ENCODE results near the gene KCTD5.

DNA sequence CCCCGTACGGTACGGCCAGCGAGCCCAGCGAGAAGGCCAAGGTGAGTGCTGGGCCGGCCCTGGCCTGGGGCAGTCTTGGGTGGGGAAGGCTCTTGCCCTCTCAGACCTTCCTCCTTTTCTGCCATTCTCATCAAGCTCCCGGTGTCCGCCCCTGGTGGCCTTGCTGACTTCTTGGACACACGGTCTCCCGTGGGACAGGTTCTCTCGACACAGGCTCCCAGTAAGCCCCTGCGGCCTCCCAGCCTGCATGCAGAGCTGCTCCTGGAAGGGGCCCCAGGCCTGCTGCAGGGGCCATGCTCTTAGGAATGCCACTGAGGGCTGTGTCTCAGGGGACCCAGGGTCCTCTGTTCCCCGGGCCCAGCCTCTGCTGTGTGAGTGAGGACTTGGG lies 20.1 kb downstream of the KCTD5 start:
- TF ChIP-seq TEAD4 (CRISPR knock-in tag; IDR thresholded peaks at IDR 0.05) = no peak
- no peak for TF ChIP-seq ZNF671 (CRISPR knock-in tag; IDR thresholded peaks at IDR 0.05)
- no peak for TF ChIP-seq ZNF121 (CRISPR knock-in tag; IDR thresholded peaks at IDR 0.05)
- TF ChIP-seq, protein P1, sequence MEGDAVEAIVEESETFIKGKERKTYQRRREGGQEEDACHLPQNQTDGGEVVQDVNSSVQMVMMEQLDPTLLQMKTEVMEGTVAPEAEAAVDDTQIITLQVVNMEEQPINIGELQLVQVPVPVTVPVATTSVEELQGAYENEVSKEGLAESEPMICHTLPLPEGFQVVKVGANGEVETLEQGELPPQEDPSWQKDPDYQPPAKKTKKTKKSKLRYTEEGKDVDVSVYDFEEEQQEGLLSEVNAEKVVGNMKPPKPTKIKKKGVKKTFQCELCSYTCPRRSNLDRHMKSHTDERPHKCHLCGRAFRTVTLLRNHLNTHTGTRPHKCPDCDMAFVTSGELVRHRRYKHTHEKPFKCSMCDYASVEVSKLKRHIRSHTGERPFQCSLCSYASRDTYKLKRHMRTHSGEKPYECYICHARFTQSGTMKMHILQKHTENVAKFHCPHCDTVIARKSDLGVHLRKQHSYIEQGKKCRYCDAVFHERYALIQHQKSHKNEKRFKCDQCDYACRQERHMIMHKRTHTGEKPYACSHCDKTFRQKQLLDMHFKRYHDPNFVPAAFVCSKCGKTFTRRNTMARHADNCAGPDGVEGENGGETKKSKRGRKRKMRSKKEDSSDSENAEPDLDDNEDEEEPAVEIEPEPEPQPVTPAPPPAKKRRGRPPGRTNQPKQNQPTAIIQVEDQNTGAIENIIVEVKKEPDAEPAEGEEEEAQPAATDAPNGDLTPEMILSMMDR (IDR thresholded peaks at IDR 0.05) = no peak
- no peak for TF ChIP-seq KAT7 (CRISPR knock-in tag; IDR thresholded peaks at IDR 0.05; ENCODE audit: borderline replicate concordance)
- no peak for TF ChIP-seq ATF3 (CRISPR knock-in tag; conservative IDR thresholded peaks at IDR 0.05)
